GM18868 (cell line): ENCODE measurements around the gene CHRM5.
A peak's percentile ranks its signal among the peaks of the same experiment; 100 is the strongest.
"Not testable (repeated sequence)": the region's sequence is repeated elsewhere in the genome, so short reads cannot be mapped to it uniquely, and the experiment has no call there.

Experiments
- ATAC-seq: cut with Tn5 transposase; IDR thresholded peaks from one replicate; pipeline ENCODE4 v1.9.1; 2021; ENCODE audit warnings: mild to moderate bottlenecking, moderate library complexity; ENCODE audit not compliant: unreplicated experiment

CHRM5 gene

DNA sequence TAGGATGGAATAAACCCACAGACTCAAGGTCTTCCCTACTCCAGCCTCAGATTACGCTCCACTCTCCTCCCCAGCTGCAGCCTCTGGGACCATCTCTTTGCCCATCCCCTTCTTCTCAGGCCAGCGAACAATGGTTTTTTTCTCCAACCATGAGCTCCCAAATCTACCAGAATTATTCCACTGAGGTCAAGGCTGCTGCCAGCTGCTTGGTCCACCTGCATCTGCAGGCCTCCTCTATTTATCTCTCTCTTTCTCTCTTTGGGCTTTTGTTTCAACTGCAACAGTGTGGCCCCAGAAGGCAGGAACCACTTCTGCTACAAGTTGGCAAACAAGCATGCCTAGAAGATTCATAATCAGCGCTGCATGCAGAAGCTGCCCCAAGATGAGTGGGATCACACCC lies 19.1 kb downstream of the CHRM5 start:
- no peak for ATAC-seq

DNA sequence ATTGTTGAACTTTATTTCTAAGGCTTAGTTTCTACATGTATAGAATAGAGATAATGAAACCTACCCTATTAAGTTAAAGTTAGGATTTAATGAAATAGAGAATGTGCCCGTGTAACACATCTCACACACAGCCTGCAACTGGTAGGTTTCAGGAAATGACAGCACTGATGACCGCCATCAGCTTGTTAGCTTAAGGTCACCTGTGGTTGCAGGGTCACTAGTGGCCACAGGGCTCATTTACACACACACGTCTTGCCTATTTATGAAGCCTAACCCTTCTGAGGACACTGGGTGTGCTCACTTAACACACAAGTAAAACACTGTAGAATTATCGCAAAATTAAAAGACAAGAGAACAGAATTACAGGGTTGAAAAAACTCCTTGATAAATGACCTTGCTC lies 20.1 kb downstream of the CHRM5 start:
- no peak for ATAC-seq

DNA sequence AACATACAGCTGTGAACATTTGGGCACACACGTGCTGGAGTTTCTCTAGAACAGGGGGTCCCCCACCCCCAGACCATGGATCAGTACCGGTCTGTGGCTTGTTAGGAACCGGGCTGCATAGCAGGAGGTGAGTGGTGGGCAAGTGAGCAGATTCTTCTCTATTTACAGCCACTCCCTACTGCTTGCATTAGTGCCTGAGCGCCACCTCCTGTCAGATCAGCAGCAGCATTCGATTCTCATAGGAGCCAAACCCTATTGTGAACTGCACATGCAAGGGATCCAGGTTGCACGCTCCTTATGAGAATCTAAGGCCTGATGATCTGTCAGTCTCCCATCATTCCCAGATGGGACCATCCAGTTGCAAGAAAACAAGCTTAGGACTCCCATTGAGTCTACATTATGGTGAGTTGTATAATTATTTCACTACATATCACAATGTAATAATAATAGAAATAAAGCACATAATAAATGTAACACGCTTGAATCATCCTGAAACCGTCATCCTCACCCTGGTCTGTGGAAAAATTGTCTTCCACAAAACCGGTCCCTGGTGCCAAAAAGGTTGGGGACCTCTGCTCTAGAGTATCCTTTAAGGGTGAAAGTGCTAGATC lies 25.8 kb downstream of the CHRM5 start:
- ATAC-seq: no peak

DNA sequence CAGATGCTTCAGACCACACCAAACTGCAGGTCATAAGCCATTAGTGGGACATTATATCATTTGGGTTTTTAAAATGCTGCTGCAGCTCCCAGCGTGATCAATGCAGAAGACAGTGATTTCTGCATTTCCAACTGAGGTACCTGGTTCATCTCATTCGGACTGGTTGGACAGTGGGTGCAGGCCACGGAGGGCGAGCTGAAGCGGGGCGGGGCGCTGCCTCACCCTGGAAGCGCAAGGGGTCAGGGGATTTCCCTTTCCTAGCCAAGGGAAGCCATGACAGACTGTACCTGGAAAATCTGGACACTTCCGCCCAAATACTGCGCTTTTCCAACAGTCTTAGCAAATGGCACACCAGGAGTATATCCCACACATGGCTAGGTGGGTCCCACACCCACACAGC lies 27.4 kb downstream of the CHRM5 start:
- not testable (repeated sequence) for ATAC-seq

DNA sequence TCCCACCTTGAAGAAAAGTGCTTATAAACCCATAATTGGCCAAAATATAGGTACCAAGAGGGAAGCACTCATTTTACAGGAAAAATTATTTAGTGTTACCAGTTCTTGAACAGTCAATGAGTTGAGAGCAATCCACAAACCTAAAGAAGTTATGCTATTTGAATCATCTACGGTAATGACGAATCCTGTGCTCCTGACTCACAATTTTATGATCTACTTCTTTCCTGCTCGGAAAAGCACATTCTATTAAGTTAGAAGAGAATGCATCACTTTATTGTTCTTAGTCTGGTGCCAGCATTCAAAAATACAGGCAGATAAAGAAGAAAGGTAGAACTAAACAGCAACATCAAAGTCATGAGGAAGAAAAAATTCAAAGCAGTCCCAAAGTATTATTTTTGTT lies 33.2 kb downstream of the CHRM5 start:
- ATAC-seq: no peak

DNA sequence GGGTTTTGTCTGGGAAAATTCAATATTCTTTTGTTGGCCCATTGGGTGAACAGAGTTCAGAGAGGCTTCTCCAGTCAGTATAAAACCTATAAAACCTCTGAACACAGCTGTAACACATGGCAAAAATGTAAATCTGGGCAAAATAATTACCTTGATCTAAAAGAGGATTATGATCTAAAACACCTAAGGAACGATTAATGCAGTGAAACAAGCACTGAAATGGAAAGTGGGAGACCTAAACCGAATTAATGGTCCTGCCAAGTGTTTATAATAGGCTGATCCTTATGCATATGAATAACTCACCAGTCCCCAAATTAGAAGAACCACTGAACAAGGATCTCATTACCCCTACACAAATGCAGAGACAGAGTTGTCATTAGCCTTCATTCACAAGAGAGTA lies 38.1 kb downstream of the CHRM5 start:
- ATAC-seq: no peak

DNA sequence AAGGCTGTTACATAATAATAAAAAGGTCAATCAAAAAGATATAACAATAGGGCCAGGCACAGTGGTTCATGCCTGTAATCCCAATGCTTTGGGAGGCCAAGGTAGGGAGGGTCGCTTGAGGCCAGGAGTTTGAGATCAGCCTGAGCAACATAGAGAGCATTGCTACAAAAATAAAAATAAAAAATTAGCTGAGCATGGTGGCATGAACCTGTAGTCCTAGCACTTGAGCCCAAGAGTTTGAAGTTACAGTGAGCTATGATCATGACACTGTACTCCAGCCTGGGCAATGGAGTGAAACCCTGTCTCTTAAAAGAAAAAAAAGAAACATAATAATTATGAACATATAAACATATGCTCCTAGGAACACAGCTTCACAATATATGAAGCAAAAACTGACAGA lies 41.4 kb downstream of the CHRM5 start:
- ATAC-seq: no peak

DNA sequence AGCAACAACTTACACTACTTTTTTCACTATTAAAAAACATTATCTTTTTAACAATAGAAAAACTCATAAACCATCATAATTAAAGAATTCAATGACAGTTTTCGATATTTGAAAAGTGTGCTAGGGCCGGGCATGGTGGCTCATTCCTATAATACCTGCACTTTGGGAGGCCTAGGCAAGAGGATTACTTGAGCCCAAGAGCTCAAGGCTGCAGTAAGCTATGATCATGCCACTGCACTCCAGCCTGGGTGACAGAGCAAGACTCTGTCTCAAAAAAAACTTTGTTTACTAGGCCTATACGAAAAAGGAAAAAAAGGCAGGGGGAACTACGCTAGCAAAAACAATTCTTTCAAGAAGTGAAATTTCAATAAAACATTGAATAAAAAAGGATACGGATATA lies 42.6 kb downstream of the CHRM5 start:
- no peak for ATAC-seq

DNA sequence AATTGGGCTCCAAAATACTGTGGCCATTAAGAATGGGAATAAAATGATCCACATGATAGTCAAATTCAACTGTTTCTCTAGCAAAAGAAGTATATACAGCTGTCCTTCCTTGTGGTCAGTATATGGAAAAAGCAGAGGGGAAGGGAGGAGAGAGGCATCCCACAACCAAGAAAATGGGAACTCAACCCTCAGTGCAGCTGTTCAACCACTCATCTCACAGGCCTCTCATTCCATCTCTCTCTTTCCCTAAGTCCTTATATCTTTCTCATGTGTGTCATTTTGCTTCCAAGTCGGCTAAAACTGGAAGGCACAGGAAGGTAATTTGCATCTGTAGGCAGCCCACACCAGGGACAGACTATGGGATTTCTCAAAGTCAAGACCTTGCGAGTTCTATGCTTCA lies 43.2 kb downstream of the CHRM5 start:
- ATAC-seq: no peak

DNA sequence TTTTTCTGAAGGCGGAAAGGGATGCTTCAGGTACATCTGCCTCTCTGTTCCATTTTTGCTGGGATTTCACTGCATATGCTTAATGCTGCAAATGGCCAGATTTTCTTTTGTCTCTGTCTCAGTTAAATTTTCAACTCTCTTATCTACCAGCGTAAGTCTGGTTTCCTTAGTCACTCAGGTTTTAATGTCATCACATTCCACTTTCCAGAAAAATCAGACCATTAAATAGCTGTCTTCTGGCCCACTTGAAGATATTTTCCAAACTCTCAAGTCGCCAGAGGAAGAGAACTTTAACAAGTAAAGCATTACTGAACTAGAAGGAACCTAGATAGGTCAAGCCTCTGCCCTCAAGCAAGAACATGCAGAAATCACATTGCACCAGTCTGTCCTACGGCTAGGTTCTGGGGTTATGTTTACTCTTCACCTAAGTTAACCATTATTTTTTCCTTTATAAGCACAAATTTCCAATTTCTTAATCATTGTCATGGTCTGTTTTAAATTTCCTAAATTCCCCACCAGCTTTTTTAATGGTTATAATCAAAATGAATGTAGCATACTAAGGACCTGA lies 44.2 kb downstream of the CHRM5 start:
- ATAC-seq: no peak

DNA sequence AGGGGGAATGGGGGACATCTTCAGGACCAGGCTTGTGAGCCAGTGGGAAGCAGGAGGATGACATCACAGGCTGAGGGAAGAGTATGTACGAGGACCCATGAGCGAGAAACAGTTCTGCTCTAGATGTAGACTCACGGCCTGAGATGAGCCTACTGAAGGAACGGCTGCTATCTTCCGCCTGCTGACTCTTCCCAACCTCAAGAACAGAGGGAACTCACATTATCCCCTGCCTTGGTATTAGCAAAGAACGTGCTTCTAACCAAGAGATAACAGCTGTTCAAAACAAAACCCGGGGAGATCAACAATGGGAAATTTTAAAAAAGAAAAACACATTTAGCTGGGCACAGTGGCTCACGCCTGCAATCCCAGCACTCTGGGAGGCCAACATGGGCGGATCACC lies 45.4 kb downstream of the CHRM5 start:
- ATAC-seq: no peak

DNA sequence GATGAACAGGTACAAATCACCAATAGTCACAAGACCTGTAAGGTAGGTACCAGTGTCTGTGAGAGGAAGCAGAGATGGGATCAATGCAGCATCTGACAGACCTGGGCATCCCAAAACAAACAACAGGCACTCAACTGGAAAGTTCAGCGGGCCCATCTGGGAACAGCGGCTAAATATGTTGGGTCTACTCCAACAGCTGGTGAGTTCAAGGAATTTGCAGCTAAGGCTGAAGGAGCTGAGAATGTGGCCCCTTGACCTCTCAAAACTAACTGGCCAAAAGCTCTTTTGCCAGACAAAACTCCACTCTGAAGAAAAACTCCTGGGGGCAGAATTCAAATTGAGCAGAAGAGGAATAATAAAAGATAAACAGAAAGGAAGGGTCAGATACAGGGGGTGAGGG lies 46.3 kb downstream of the CHRM5 start:
- no peak for ATAC-seq

DNA sequence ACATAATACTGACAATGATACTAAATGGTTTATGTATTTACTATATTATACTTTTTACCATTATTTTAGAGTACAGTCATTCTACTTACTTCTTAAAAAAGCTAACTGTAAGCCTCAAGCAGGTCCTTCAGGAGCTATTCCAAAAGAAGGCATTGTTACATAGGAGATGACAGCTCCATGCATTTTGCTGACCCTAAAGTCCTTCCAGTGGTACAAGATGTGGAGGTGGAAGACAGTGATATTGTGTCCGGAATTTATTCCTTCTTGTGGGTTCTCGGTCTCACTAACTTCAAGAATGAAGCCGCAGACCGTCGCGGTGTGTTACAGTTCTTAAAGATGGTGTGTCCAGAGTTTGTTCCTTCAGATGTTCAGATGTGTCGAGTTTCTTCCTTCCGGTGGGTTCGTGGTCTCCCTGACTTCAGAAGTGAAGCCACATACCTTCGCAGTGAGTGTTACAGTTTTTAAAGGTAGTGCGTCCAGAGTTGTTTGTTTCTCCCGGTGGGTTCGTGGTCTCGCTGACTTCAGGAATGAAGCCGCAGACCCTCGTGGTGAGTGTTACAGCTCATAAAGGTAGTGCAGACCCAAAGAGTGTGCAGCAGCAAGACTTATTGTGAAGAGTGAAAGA lies 49.8 kb downstream of the CHRM5 start:
- no peak for ATAC-seq

DNA sequence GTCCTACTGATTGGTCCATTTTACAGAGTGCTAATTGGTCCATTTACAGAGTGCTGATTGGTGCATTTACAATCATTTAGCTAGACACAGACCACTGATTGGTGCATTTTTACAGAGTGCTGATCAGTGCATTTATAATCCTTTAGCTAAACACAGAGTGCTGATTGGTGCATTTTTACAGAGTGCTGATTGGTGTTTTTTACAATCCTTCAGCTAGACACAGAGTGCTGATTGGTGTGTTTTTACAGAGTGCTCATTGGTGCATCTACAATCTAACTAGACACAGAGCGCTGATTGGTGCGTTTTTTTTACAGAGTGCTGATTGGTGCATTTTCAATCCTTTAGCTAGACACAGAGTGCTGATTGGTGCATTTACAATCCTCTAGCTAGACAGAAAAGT lies 50.4 kb downstream of the CHRM5 start:
- ATAC-seq: not testable (repeated sequence)

DNA sequence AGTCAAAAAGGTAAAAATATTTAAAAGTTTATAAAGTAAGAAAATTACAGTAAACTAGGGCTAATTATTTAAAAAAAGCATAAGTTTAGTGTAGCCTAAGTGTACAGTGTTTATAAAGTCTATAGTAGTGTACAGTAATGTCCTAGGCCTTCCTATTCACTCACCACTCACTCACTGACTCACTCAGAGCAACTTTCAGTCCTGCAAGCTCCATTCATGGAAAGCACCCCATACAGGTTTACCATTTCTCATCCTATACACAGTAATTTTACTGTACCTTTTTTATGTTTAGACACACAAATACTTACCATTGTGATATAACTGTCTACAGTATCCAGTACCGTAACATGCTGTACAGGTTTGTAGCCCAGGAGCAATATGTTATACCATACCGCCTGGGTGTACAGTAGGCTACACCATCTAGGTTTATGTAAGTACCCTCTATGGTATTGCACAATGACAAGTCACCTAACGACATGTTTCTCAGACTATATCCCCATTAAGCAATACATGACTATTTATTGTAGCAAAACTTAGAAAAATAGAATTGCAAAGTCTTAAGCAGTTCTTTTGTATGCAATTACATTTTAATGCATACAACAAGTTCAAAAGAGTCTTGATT lies 51.2 kb downstream of the CHRM5 start:
- no peak for ATAC-seq

DNA sequence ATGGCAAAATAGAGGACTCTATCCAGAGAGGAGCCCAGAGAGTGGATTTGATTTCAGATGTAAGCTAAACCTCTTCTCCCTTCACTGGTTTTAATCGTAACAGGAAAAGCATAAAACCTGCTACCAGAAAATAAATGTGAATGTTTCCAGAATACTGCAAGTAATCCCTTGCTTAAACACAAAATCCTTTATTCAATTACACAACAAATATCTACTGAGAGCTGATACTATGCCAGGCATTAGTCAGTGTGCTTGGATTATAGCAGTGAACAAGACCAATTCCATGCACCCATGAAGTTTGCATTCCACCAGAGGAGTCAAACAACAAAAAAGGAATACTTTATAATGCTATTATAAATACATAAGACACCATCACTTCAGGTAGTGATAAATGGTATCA lies 55.6 kb downstream of the CHRM5 start:
- ATAC-seq: no peak

DNA sequence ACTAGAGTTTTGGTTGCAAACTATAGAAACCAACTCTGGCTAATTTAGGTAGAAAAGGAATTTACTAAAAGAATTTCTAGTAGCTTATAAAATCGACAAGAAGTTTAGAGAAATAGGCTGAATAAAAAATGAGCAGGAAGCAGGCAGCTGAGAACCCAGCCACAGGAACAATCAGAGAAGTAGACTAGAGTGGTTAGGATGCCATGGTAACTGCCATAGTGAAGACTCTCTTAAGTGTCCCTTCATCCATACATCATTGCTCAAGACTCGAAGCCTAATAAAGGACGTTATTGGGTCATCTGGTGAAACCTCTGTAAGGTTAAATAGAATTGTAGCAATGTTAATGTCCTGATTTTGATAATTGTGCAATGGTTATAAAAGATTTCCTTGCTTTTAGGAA lies 57.0 kb downstream of the CHRM5 start:
- no peak for ATAC-seq

DNA sequence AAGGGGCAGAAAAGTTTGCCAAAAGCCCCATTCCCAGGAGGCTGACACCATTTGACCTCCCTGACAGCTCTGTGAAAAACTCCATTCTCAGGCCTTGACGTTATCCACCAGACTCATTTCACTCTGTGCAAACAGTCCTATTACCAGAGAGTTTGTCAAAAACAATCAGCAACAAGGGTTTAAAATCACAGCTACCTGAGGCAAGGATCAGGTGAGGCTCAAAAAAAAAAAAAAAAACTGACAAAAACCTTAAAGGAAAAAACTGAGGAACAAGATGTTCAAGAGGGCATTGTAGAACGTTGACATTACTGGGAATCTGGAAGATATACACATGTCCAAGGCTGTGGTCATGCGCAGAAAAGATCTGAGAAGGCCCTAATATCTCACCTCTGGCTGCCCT lies 59.3 kb downstream of the CHRM5 start:
- no peak for ATAC-seq

DNA sequence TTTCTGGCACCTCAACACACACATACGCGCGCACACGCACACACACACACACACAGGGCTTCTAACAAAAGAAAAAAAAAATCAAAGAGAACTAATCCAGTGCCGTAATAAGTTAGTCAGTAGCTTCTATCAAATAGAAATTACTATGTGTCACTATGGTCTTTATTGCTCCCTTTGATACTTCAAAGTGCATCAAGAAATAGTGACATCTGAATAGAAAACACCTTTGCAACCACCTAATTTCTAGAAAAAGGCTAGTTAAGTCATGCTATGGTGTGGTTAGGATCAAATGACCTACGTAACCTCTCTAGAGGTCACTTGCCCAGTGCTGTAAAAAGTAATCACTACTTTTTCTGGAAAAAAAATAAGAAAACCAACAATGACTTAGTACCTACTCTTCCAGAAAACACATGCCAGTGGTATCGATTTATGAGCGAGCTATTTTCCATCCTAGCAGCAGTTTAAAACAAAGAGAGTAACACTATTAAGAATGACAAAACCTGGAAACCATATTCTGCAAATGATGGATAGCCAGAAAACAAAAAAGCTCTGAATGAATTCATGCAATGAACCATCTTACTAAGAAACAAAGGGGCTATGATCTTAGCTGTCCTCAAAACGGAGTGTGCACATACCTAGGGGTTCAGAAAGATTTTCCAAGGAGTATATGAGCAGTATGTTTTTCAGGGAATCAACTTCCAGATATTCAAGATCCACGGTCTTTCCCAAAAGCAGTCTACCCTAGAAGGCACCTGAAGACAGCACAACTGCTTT lies 63.9 kb downstream of the CHRM5 start:
- no peak for ATAC-seq

DNA sequence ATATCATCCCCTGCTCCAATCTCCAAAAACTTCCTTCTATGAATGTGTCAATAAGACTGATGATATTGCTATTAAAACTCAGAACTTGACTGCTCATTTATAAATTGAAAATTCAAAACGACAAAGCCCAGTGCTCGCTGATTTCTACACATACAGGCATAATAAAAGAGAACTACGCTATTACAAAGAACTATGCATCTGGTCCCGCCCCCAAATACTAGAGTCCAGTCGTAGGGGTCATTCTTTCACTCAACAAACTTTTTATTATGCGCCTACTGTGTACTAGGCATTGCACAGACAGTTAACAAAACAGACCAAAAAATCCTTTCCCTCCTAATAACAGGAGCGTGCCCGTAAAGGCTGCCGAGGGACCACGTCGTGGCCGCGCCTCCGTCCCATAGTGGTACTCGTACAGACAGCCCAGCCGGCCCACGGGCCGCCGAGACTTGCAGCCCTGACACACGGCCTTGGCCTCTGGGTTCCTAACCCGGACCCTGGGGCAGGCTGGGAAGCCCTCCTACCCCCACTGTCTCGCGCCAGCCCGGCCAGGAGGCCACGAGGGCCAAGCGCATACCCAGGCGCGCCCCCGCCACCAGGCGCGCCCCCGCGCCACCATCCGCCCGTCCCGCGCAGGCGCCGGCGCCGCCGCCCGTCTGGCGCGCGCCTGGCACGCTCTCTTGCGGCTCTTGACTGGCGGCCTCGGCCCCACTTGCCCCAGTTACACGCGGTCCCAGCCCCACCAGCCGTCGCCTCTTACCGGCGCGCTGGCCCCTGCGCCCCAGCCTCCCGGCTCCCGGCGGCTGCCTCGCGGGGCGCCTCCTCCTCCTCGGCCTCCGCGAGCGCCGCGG lies 70.0 kb downstream of the CHRM5 start:
- peak; percentile 63 for ATAC-seq
